DND-41 (cell line): Measurements from ENCODE around the gene AHNAK.

Source experiments
- EZH2 ChIP-seq: IDR thresholded peaks from 3 replicates; pipeline ENCODE4 v1.6.1; 2012; ENCODE audit warnings: borderline replicate concordance, low read depth, mild to moderate bottlenecking, moderate library complexity, low read length, inconsistent platforms; ENCODE audit not compliant: severe bottlenecking
- TF ChIP-seq, protein P1 (sequence below): IDR thresholded peaks from 2 replicates; pipeline ENCODE4 v1.5.1; 2012; ENCODE audit warnings: borderline replicate concordance, low read length, moderate library complexity, mild to moderate bottlenecking; ENCODE audit not compliant: poor library complexity, severe bottlenecking; ENCODE audit errors: extremely low read depth

DNA sequence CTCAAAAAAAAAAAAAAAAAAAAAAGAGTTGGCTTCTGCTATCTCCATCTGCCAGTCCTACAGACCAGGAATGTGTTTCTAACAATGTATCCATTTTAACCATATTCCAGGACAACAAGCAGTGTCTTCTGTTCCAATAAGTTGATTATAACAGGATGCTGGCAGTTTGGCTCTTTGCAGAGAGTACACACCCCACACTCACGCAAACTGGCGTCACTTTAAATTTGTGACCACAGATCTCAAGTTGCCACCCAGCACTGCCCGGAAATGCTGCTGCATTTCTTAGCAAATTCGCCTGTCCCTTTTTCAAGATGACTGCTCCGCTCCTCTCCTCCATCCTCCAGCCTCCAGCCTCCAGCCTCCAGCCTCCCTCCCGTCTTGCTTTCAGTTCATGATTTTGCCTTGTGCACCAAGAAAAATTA is 83.5 kb downstream of the AHNAK start:
- TF ChIP-seq, protein P1, sequence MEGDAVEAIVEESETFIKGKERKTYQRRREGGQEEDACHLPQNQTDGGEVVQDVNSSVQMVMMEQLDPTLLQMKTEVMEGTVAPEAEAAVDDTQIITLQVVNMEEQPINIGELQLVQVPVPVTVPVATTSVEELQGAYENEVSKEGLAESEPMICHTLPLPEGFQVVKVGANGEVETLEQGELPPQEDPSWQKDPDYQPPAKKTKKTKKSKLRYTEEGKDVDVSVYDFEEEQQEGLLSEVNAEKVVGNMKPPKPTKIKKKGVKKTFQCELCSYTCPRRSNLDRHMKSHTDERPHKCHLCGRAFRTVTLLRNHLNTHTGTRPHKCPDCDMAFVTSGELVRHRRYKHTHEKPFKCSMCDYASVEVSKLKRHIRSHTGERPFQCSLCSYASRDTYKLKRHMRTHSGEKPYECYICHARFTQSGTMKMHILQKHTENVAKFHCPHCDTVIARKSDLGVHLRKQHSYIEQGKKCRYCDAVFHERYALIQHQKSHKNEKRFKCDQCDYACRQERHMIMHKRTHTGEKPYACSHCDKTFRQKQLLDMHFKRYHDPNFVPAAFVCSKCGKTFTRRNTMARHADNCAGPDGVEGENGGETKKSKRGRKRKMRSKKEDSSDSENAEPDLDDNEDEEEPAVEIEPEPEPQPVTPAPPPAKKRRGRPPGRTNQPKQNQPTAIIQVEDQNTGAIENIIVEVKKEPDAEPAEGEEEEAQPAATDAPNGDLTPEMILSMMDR: no peak
- no peak for TF ChIP-seq EZH2
